GM18867 (cell line): Measurements from ENCODE around the gene TTLL11.

Experiments used
- ATAC-seq: cut with Tn5 transposase; IDR thresholded peaks from one replicate; pipeline ENCODE4 v1.9.1; 2021; ENCODE audit warnings: mild to moderate bottlenecking, moderate library complexity; ENCODE audit not compliant: unreplicated experiment

TTLL11 gene

DNA sequence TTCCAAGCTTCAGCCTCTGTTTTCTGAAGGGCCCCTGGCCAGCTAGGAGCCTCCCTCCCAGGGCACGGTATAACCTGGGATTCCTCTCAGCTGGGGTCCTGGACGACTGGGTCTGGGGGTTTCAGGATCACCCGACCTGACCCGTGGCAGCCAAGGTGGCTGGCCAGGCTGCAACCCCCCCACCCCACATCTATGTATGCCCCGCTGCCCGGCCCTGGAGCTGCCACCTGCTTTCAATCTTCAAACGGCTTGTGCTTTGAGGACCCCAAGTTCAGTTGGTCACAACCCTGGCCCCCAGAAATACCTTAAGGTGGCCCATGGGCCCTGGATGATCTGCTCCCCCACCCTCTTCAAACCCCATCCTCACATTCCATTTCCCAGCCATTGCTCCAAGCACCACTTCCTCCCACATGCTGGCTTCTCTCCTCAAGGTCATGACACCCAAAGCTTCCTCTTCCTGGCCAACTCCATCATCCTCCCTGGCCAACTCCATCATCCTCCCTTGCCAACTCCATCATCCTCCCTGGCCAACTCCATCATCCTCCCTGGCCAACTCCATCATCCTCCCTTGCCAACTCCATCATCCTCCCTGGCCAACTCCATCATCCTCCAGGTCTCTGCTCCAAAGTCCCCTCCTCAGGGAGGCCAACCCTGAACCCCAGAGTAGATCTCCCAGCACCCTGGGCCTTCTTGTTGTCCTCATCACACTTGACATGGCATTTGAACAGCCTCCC is 17.2 kb upstream of the TTLL11 start:
- ATAC-seq = no peak

DNA sequence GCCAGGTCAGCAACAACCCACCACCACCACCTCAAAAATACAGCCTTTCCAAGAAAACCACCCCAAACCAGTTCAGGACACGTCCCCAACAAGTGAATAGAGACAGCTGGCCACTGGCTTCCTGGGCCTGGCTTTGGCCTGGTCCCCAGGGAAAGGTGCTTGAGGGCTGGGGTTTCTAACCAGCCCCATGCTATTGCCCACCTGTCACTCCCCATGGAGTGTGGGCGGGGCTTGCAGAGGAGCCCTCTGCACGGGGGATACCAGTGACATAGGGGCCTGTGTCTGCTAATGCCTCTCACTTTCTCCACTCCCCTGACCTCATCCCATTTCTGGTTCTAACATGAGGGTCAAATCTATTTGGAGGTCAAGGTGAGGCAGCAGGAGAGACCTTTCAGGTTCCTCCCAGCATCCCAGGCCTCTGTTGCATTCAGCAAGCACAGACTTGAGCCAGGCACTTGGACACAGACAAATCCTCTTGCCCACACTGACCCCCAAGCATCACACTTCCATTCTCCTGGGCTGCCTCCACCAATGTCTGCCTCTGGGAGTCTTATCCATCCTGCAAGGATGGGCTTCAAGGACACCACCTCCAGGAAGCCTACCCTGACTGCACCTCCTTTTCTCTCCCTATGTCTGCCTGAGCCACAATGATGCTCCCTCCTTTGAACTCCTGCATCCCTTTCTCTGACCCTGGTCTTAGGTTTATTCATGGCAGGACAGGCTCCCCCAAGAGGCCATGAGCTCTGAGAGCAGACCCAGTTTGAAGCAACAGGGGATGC is 16.1 kb upstream of the TTLL11 start:
- ATAC-seq = no peak

DNA sequence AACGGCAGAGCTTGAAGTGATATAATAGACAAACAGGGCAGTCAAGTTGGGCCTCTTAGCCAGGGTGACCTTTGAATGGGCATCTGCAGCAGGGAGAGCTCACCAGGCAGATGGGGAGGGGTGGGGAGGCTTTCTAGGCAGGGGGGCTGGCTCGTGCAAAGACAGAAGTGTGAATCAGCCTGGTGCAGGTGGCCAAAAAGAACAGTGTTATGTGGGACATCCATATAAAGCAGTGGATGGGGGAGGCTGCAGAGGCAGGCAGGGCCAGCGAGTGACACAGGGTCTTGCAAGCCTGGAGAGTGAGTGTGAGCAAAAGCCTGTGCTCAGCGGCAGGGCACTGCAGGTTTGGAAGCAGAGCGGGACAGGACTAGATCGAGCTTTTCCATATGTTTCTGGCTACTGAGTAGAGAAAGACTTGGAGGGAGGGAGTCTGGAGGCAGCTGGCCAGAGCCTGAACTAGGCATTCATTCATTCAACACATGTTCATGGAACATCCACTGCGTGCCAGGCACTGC is 14.2 kb upstream of the TTLL11 start:
- ATAC-seq = no peak

DNA sequence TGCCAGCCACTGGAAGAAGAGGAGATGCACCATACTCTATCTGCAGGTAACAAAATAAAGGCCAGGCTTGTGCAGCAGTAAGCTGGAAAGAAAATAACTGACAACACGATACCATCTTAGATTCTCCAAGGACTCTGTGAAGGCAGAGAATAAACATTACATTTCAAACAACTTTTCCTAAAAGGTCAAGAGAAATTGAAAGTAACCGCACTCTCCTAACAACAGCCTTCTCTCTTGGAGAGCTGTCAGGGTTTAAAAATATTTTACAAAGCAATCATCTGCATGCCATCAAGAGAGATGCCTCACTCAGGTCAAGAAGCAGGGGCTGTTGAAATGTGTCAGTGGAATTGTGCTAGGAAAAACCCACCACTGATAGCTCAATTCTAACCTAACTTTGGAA is 13.5 kb upstream of the TTLL11 start:
- no peak for ATAC-seq

DNA sequence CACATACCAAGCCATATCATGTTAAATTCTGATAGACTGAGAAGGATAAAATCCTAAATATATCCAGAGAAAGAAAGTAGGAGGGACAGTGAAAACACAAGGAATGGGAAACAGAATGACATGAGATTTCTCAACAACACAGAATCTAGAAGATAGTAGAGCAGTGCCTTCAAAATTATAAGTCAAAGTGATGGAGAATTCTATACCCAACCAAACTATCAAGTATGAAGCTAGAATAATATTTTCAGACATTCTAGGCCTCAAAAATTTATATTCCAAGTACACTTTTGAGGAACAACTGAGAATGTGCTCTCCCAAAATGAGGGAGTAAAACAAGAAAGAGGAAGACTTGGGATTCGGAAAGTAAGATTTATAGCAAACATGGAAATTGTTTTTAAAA is 10.9 kb upstream of the TTLL11 start:
- no peak for ATAC-seq

DNA sequence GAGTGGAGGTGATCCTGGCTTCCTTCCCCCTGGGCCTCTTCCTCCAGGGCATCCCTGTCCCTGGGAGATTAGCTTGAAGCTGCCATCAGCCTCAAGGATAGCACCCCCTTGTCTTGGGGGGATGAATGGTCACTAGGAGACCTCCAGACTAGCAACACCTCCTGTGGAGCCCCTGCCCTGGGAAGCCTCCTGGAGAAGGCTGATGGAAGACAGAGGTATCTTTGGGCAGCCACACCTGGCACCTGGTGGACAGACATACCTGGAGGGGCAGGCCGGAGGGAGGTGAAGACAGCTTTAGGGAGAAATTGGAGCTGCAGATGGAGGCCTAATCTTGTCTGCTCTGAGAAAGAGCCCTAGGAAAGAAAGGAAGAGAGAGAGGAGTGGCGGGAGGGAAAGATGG is 9.0 kb upstream of the TTLL11 start:
- no peak for ATAC-seq

DNA sequence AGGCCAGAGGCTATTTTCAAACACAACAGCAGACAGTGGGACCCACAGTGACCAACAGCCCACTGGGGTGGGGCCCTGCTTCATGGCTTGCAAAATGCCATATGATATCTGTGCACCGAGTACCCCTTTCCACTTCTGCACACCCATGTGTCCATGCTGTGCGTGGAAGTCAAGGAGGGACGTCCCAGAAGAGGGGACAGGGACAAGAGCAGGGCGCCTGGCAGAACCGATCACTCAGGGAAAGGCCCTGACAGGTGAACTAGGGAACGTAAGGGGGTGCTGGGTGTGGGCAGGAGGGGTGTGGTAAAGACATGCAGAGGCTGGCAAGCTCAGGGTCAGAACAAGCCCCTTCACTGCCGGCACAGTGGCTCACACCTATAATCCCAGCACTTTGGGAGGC is 7.6 kb upstream of the TTLL11 start:
- ATAC-seq = no peak

DNA sequence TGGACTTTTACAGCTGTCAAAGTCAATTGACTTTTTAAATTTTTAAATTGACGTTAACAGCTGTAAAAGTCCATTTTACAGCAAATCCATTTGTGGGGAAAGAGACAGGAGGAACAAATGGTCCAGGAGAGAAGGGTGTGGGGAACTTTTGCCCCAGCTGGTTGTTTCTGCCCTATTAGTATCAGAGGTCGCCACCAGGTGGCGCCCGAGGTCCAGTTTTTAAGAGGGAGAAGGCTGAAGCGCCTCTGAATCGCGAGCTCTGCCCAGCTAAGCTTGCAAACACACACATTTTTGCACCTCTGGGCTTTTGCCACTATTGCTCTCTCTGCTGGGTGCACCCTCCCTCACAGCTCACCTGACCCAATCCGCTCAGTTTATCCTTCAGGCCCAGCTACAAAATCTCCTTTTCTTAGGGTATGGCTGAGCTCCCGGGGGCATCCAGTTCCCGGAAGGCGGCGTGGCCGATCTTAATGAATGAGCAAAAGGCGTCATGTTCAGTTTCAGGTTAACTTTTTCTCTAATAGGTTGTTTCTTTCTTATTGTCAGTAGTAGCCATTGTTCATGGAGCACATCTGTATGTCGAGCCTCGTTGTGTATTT is 6.3 kb upstream of the TTLL11 start:
- peak; percentile 67 for ATAC-seq

DNA sequence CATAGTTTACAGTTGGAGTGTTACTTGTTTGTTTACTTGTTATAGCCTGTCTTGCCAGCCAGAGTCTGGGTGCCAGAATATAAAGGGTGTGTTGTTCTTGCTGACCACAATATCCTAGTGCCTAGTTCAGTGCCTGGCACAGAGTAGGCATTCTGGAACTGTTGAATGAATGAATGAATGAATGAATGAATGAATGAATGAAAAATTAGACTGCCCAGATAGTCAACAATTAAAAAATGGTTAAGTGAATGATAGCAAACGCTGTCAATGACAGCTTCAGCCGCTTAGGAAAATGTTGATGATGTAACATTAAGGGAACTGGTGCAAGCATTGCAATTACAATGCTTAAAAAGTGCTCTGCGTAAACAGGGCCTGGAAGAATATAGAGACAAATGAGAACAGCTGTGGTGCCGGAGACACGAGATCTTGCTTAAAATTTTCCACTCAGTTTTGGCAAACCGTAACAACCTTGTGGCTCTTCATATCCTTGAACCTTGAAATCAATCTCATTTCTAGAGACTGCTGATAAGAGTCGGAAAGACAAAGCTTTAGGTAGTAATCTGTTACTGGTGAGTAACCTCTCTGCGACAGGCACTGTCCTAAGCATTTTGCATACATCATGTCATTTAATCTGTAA is 4.7 kb upstream of the TTLL11 start:
- ATAC-seq = no peak

DNA sequence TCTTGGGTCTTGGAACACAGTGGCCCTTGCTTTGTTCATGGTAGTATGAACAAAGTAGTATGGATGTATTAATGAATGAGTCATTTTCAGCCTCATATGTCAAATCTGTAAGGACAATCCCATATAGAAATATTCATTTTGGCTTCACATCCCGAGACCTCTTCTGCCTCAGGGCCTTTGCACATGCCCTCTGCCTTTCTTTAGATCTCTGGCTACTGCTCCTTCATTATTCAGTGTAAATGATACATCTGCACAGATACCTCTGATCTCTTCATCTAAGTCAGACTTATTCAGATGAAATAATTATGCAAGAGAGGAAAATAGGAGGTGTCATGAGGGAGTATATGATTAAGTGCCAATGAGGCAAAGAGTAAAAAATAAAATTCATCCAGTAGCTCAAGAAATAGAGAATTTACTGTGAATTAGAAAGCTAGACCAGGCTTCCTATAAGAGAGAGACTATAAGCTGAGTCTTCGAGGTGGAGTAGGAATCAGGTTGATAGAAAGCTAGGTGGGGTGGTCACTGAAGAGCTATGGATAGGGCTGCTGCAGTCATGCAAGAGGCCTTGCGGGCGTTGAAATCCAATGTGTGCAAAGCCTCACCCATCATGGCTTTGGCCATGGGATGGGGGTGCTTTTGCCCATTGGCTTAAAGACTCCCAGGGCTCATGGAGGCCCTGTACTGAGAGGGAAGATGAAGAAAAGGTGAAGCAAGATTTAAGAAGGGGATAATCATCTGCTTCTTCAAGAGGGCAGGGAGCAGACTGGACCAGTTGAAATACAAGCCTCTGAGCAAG is 3.7 kb upstream of the TTLL11 start:
- no peak for ATAC-seq

DNA sequence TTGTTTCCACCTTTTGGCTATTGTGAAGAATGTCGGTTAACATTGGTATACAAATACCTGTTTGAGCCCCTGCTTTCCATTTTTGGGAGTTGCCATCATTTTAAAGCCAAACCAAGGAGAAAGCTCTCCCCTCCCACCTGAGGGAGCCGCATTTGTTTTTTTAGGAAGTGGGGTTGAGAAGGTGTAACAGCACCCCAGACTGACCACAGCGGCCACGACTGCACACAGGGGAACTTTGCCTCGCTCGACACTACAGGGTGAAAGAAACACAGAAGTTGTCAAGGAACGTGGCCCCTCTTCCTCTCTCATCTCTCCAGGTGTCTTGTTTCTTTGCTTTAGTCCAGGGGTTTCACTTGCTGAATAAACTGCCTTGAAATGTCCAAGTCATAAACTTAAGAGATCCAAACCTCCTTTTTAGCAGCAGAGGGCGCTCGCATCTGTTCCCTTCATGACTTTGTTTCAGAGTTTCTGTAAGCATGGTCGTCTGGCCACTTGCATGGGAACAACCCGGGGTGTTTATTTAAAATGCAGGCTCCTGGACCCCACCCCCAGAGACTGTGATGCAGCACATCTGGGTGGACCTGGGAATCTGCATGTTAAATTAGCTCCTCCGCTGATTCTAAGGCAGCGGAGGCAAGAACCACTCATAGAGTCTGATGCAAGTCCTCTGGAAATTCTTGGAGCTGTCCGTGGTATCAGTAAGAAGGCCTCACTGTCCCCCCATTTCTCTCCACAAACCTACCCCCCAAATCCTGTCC is 2.1 kb upstream of the TTLL11 start:
- no peak for ATAC-seq

DNA sequence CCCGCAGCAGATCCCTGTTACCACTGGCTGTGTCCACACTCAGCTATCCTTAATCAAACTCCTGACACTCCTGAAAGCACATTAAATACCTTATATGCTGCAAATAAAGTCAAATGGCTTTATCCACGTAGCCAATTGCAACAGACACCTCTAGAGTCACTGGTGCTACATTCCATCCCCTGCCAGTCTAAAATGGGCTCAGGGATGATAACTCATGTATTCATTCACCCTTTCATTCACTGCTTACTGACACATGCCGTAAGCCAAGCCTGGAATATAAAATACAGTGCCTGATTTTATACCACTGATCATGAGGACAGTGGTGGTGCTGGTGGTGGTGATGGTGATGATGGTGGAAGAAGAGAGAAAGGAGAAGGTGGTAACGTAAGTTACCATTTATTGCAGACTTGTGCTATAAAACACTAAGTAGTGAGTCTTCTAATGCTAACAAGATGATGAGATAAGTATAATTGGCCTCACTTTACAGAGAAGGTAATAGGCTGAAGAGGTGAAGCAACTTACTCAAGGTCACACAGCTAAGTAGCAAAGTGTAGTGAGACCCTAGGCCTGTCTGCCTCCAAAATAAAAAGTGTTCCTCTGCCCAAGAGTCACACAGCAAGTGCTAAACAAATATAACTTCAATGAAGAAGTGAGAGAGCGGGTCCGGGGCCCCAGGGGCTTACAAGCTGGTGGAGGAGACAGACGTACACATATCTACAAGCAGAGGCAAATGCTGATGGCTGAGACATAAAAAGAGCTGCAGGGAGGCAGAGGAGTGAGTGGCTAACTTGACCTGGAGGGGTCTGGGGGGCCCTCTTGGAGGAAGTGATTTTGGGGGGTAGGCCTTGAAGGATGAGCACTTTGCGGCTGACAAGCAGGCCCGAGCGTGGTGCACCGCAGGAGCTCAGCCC is 1.2 kb downstream of the TTLL11 start:
- no peak for ATAC-seq

DNA sequence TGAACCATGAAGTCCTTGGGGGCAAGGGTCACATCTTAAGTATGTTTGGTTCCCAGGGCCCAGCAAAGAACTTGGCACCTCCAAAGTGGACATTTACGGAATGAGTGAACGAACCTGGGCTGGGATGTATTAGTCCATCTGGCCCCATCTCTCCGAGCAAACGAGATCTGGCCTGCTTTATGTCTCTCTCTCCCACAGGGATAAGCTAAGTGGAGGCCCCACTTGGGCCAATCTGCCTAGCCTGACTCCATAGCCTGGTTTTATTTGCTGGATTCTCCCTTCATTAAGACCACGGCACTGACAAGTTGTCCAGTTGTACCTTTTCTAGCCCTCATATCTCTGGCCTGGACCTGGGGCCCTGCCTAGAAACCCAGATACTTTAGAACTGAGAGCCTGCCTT is 2.1 kb downstream of the TTLL11 start:
- ATAC-seq = no peak

DNA sequence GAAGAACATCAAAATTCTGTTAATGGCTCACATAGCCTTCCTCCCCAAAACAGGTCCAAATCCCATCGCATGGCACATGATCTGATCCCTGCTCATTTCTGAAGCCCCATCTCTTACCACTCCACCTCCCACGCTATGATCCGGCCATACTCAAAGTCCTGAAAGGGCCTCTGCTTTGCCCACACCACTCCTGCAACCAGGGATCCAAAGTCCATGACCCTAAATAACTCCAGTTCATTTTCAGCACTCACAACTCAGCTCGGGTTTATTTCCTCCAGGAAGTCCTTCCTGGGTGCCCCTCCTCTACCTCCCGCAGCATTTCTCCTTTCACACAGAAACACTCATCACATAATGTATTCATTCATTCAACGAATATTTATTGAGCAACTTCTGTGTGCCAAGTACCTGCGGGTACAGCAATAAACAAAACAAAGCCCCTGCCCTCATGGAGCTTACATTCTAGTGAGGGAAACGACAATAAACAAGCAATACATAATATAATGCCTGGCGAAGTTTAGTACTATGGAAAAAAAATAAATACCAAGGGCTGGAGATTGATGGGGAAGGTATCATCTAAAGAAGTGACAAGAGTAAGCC is 2.7 kb downstream of the TTLL11 start:
- no peak for ATAC-seq

DNA sequence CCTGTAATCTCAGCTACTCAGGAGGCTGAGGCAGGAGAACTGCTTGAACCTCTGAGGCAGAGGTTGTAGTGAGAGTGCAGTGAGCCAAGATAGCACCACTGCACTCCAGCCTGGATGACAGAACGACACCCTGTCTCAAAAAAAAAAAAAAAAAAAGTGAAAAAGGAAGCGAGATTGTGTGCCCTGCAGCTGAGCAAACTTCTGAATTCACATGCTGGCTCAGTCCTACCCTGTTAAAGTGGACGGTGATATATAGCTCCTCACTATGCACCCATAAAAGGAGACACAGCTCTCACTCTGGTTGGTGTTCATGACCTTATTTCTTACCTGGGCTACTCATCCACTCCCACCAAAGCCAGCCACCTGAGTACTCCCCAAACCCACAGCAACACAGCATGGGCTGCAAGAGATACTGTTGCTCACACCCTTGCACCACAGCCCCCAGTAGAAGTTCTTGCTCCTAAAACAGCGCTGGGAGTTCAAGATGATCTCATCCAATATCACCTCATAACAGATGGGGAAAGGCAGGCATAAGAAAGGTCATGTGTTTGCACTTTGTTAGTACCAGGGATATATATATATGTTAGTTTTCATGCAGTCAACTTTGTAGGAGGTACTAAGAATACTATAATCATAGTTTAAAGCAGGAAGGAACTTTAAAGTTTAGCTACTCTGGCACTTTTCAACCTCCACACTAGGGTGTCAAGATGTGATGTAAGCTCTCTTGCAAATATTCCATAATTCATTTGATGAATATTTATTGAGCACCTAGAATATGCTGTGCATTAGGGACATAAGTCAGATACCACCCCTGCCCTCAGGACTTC is 4.0 kb downstream of the TTLL11 start:
- ATAC-seq = no peak

DNA sequence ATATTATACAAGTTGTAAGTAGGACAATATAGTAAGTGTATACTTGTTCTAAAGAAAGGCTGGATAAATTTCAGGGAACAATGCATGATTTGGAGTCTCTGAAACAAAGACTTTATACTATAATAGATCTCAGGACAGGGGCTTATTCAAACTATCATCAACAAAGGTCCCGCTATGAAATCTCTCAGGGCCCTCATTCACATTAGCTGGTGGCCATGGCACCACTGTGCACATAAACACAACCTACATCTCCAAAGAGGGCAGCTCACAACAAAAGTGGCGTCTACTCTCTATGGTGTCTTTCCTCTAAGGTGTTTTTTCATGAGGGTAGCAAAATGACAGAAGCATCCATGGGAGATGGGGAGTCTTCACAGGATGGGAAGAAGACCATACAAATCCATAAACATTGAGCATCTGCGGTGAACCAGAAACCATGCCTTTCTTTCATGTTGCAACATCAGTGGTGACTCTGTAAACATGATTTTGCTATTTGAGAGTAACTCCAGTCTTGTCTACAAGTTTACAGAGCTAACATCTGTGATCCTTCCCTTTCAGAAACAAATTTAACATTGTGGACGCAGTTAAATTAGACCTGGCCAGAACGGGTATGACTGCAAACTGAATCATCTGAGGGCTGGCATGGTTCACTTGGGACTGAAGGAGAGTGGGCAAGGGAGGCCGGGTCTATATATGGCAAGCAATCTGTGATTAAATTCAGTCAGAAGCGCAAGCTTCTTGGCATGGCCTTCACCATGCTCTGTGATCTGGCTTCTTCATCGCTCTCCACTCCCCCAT is 5.5 kb downstream of the TTLL11 start:
- ATAC-seq = no peak

DNA sequence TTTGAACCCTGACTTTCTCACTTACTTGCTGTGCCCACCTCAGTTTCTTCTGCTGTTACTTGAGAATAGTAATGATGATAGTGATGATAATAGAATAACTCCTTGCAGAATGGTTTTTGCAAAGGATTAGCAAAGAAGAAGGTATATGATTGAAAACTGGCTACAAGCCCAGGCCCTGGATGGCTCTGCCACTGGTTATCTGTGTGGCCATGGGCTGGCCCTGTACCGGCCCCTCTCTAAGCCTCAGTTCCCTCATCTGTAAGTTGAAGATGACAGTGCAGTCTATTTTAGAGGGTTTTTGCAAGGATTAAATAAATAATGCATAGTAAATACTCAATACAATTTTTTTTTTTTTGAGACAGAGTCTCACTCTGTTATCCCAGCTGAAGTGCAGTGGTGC is 6.2 kb downstream of the TTLL11 start:
- no peak for ATAC-seq
